ENCODE results near the gene PAQR5.

DNA sequence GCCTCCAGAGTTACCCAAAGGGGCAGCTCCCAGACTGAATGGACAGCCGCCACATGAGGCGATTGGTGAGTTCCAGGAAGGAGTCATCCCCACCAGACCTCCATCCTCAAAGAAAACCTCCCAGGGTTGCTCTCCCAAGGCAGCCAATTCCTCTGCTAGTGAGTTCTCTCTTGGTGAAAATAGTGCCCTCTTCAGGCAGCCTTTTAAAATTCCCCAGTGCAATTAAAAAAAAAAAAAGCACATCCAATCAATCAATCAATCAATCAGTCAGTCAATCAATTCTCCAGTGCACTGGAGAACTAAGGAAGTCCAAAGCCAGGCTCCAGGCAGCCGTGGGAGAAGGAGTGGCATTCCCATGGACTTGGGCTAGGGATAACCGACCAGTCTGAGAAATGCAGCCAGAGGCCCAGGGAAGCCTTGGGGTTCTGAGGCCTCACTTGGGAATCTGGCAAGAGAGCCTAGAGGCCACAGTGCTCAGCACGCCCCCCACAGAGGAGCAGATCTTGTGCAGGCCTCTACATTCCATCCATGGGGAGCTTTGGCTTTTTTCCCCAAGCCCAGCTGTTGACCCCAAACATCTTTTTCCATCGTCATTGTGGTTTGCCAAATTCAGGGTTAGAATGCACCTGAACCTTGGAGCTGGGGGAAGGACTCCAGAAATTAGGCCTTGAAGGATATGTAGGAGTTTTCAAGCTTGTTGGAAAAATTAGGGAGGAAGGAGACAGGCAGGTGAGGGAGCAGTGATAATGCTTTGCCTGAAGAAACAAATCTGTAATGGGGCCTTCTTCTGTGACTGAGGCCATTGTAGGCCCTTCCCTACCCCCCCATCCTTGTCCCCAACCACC is 4.8 kb downstream of the PAQR5 start:
- TF ChIP-seq, protein P1, sequence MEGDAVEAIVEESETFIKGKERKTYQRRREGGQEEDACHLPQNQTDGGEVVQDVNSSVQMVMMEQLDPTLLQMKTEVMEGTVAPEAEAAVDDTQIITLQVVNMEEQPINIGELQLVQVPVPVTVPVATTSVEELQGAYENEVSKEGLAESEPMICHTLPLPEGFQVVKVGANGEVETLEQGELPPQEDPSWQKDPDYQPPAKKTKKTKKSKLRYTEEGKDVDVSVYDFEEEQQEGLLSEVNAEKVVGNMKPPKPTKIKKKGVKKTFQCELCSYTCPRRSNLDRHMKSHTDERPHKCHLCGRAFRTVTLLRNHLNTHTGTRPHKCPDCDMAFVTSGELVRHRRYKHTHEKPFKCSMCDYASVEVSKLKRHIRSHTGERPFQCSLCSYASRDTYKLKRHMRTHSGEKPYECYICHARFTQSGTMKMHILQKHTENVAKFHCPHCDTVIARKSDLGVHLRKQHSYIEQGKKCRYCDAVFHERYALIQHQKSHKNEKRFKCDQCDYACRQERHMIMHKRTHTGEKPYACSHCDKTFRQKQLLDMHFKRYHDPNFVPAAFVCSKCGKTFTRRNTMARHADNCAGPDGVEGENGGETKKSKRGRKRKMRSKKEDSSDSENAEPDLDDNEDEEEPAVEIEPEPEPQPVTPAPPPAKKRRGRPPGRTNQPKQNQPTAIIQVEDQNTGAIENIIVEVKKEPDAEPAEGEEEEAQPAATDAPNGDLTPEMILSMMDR (IDR thresholded peaks at IDR 0.05; ENCODE audit: insufficient read depth, low read length, poor library complexity, severe bottlenecking): peak; percentile 13
- TF ChIP-seq EZH2phosphoT487 (conservative IDR thresholded peaks at IDR 0.05; ENCODE audit: low read length): no peak
